Globus pallidus (tissue), 1 donor: ENCODE results near the gene C12orf50.
"Not testable (repeated sequence)": the region's sequence is repeated elsewhere in the genome, so short reads cannot be mapped to it uniquely, and the experiment has no call there.

Experiments
- DNase-seq: peaks from one replicate; pipeline ENCODE4 v3.0.0-alpha.2; 2015; ENCODE audit warnings: low spot score

C12orf50 gene

DNA sequence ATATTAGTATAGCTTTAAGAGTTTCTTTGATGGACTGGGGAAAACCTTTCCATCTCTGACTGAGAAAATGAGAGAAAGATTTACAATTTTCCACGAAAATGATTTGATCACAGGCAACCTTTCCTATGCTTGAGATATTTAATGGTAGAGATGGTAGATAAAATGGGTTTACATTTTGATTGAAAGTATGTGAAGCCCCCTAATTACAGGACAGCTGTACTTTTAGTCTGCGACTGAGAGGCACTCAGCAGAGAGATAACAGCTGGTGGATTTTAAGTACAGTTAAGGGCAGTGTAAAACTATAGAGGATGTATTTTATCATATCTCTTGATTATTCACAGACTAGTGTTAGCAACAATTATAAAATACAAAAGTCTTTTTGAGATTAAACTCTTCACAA, 40.7 kb downstream of the C12orf50 start:
- DNase-seq = no peak

- no peak for DNase-seq
These were observed 44.0 kb downstream of the C12orf50 start for GRCh38 chr12:87985069-87985675.

DNA sequence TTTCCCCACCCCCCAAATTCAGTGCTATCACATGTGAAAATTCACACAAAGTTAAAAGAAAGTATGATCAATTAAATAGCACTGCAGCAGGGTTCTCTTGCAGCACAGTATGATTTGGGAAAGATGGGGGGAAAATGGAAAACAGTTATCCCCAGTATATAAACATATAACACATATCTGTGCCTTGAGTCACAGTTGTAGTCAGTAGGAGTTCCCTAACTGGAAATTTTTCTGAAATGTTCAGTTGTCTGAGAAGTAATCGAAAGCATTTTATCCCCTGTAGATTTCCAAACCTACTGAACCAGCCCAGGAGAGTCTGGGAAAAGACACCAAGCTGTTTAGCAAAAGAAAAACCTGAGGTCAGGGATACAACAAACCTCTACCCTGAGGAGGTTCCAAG, 47.0 kb downstream of the C12orf50 start:
- DNase-seq = no peak

GRCh38 chr12:87981495-87981894, 47.7 kb downstream of the C12orf50 start:
- DNase-seq = no peak

GRCh38 chr12:87975879-87976278, 53.3 kb downstream of the C12orf50 start:
- no peak for DNase-seq

DNA sequence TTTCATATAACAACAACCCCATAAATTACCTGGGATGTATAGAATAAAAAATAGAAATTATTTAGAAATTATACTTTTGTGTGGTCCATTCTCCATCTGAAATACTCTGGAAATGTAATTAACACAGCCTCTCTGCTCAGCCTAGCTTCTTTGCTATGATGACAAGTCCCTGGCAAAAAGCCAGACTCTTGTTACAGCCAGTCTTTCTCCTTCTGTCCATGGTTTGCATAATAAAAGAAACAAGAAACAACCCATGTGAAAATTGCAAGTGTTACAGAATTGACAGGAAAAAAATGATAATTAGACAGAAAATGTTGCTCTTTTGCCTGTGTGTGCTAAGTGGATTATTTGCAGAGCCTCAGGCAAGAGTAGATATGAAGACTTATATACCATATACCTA, 61.3 kb downstream of the C12orf50 start:
- DNase-seq = no peak

DNA sequence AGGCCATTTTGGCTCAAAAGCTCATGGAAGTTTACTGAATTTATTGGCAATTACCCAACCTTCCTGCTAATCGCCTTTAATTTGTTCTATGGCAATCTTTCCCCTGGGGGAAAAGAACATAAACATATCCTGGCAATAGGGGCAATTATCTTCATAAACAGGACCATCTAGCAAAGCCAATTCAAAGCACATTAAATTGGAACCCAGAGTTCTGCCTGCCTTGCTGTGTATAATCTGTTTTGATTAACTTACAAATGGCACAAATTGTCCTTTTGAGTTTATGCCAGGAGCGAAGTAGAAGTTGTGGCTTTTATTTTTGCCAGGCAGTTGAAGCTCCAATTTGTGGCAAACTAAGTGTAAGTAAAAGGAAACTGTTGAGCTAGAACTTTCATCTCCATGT, 68.6 kb downstream of the C12orf50 start:
- no peak for DNase-seq

- DNase-seq = not testable (repeated sequence)
These were observed 75.2 kb downstream of the C12orf50 start for GRCh38 chr12:87954028-87954427.

- DNase-seq = peak; percentile 29
These were observed 75.8 kb downstream of the C12orf50 start for GRCh38 chr12:87953256-87953860.

DNA sequence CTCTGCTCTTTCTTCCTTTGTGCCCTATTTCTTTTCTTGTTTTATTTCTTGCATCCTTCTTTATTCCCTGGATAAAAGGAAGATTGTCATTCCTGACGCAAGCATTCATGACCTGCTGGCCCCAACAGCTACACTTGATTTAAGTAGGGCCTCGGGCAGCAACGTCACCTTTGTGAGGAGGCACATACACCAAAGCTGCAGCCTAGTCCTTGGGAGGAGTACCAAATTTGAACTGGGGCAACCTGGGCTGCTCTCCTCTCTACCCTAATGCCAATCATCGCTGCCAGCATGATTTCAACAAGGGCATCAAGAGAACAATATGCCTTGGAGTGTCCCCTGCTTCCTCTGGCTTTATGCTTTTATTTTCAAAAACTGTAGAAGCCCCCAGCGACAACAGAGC, 76.4 kb downstream of the C12orf50 start:
- DNase-seq = no peak

- no peak for DNase-seq
These were observed 77.0 kb downstream of the C12orf50 start for GRCh38 chr12:87952223-87952622.

- no peak for DNase-seq
These were observed 85.4 kb downstream of the C12orf50 start for GRCh38 chr12:87943762-87944161.

- DNase-seq = no peak
These were observed 86.2 kb downstream of the C12orf50 start for GRCh38 chr12:87943023-87943422.

DNA sequence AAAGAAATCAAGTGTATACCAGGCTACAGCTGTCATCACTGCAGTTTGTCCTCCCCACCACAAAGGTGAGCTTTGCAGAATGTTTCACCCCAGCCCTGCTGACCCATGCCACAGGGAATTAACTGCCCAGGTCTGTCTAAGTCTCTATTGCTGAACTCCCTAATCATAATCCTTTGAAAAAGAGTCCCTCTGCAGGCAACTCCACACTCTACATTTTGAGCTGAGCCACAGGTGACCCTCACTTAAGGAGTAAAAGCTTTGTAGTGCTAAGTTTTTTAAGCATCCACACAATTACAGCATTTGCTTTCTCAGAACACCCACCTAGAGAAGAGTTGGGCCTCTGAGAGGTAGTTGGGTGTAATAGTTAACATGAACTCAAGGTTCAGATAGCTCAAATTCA, 90.0 kb downstream of the C12orf50 start:
- DNase-seq = no peak

DNA sequence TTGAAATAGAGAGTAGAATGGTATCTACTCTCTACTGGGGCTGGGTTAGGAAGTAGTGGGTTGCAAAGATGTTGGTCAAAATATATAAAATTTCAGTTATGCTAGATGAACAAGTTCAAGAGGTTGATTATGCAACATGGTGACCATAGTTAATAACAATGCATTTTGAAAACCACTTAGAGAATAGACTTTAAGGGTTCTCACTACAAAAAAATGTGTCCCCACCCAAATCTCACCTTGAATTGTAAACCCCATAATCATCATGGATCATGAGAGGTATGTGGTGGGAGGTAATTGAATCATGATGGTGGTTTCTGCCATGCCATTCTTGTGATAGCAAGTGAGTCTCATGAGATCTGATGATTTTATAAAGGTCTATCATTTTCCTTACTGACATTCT, 94.0 kb downstream of the C12orf50 start:
- DNase-seq = no peak

DNA sequence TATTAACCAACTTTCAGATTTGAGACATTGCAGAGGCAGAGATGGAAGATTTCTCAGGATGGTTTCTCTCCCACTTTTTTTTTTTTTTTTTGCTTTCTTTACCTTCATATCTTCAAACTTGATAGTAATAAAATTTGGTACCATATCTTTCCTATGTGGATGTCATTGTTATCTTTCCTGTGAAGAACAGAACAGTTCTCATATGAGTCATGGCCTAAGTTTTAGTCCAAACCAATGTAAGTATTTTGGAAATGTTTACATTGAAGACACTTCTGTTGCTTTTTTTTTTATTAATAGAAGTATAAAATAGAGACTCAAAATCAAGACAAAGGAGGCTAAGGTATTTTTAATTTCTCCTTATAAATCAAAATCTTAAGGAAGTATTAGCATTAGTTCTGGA, 95.2 kb downstream of the C12orf50 start:
- no peak for DNase-seq

- no peak for DNase-seq
These were observed 97.4 kb downstream of the C12orf50 start for GRCh38 chr12:87931812-87932211.

DNA sequence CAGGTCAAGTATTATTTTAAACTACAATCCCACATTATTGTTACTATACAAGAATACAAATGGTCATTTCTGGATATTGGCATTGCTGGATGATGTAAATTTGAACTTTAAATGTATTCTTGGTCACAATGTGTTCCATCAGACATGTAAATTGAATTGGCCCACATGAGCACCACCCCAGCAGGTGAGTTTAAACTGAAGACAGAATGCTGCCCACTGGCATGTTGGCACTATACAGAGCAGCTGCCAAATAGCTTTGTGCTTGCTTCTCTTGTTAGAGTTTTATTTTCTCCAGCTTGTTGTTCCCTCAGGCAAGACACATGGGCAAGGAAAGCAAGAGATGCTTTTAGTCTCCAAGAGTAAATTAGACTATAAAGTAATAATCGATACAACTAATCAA, 98.6 kb downstream of the C12orf50 start:
- no peak for DNase-seq
